SK-N-SH (cell line): Measurements from ENCODE around the gene TMEM51. TPM values are rescaled to one million over a fixed set of nuclear protein-coding genes. Genes with fewer than 3 reads are reported as not detected.

Experiments used
- CTCF ChIA-PET: fragments of 300-600, 350-600 bp; formaldehyde crosslinking; extraction: SDS; loops from one replicate; lab custom pipeline; 2021; lab: Yijun Ruan, JAX
- POLR2A ChIA-PET: fragments of 350-600 bp; sonication (Branson Sonifier 250); formaldehyde crosslinking; extraction: SDS; loops from one replicate; lab custom pipeline; 2020; ENCODE audit warnings: antibody characterized with exemption, inconsistent platforms; lab: Yijun Ruan, JAX
- DNase-seq: peaks from one replicate; pipeline ENCODE4 v3.0.0; 2012
- H2AFZ ChIP-seq: fragments of 200-600 bp; sonication (generic); 2 replicates; pipeline ENCODE4 v1.8.1; 2016; ENCODE audit warnings: antibody characterized with exemption, mild to moderate bottlenecking, low read depth
- H3F3A ChIP-seq: fragments of 200-600 bp; sonication (generic); replicated peaks from 2 replicates; pipeline ENCODE3; 2016; ENCODE audit warnings: antibody characterized with exemption, mild to moderate bottlenecking; ENCODE audit not compliant: insufficient read depth
- H3K27ac ChIP-seq, 2 experiments: fragments of 200-500 bp in 1 of 2; fragments of 200-600 bp in 1 of 2; sonication (Bioruptor generic) in 1 of 2; sonication (generic), shearing (Covaris generic) in 1 of 2; 2 replicates each; pipeline versions ENCODE4 v1.5.1 to v1.6.1; 2014 to 2016; ENCODE audit warnings: low read depth in 2 of 2, inconsistent platforms in 1 of 2, low read length in 1 of 2, mild to moderate bottlenecking in 1 of 2, mixed read lengths in 1 of 2
- H3K27me3 ChIP-seq: fragments of 200-600 bp; sonication (generic), shearing (Covaris generic); 2 replicates; pipeline ENCODE4 v1.6.1; 2016; ENCODE audit warnings: mixed run types; ENCODE audit not compliant: insufficient read depth
- H3K36me3 ChIP-seq, 2 experiments: fragments of 200-500 bp in 1 of 2; fragments of 200-600 bp in 1 of 2; sonication (Bioruptor generic) in 1 of 2; sonication (generic) in 1 of 2; replicated peaks in 1 of 2; 2 replicates each; pipeline versions ENCODE3 to v1.5.1; 2014 to 2016; ENCODE audit warnings: low read length in 1 of 2, mild to moderate bottlenecking in 1 of 2; ENCODE audit not compliant: insufficient read depth in 2 of 2, control insufficient read depth in 1 of 2
- H3K4me1 ChIP-seq, 2 experiments: fragments of 200-500 bp in 1 of 2; fragments of 200-600 bp in 1 of 2; sonication (Bioruptor generic) in 1 of 2; sonication (generic), shearing (Covaris generic) in 1 of 2; 2 replicates each; pipeline versions ENCODE4 v1.5.1 to v1.6.1; 2014 to 2016; ENCODE audit warnings: low read depth in 1 of 2, low read length in 1 of 2, mixed run types in 1 of 2; ENCODE audit not compliant: insufficient read depth in 2 of 2, control insufficient read depth in 1 of 2
- H3K4me2 ChIP-seq: fragments of 200-600 bp; sonication (generic), shearing (Covaris generic); 2 replicates; pipeline ENCODE4 v1.6.1; 2017; ENCODE audit warnings: mixed run types
- H3K4me3 ChIP-seq, 2 experiments: fragments of 200-500 bp in 1 of 2; fragments of 200-600 bp in 1 of 2; sonication (Bioruptor generic) in 1 of 2; sonication (generic), shearing (Covaris generic) in 1 of 2; 2 replicates each; pipeline versions ENCODE4 v1.5.1 to v1.8.1; 2014 to 2016; ENCODE audit warnings: low read depth in 2 of 2, inconsistent platforms in 1 of 2, low read length in 1 of 2, mild to moderate bottlenecking in 1 of 2, mixed read lengths in 1 of 2, moderate library complexity in 1 of 2
- H3K79me2 ChIP-seq: fragments of 200-600 bp; sonication (generic); 2 replicates; pipeline ENCODE4 v1.8.1; 2017; ENCODE audit warnings: mild to moderate bottlenecking; ENCODE audit not compliant: insufficient read depth
- H3K9ac ChIP-seq: fragments of 200-600 bp; sonication (generic); 2 replicates; pipeline ENCODE4 v1.6.1; 2017; ENCODE audit warnings: mixed run types
- H3K9me2 ChIP-seq: fragments of 200-600 bp; sonication (generic); 2 replicates; pipeline ENCODE4 v1.6.1; 2017; ENCODE audit warnings: mixed run types
- H3K9me3 ChIP-seq: fragments of 200-600 bp; sonication (generic); 2 replicates; pipeline ENCODE4 v1.6.1; 2017; ENCODE audit warnings: mixed run types, mild to moderate bottlenecking, moderate library complexity
- H4K20me1 ChIP-seq: fragments of 200-600 bp; sonication (generic); 2 replicates; pipeline ENCODE4 v1.6.1; 2017; ENCODE audit warnings: mild to moderate bottlenecking, mixed run types; ENCODE audit not compliant: insufficient read depth
- ELF1 ChIP-seq: IDR thresholded peaks from 2 replicates; pipeline ENCODE4 v1.4.0; 2012
- EZH2phosphoT487 ChIP-seq: fragments of 200-600 bp; sonication (generic); IDR thresholded peaks from 2 replicates; pipeline ENCODE4 v1.6.1; 2017; ENCODE audit warnings: low read depth, mixed run types, mild to moderate bottlenecking, antibody characterized with exemption, moderate library complexity, borderline replicate concordance
- FOXM1 ChIP-seq: IDR thresholded peaks from 2 replicates; pipeline ENCODE4 v1.4.0; 2012; ENCODE audit warnings: low read depth, mild to moderate bottlenecking
- GABPA ChIP-seq: IDR thresholded peaks from 2 replicates; pipeline ENCODE4 v1.4.0; 2012; ENCODE audit warnings: low read depth, mild to moderate bottlenecking
- GATA2 ChIP-seq: sonication (generic); formaldehyde crosslinking; IDR thresholded peaks from 2 replicates; pipeline ENCODE4 v1.5.0; 2020; ENCODE audit warnings: mild to moderate bottlenecking, missing genetic modification reagents
- JUND ChIP-seq: IDR thresholded peaks from 2 replicates; pipeline ENCODE4 v1.4.0; 2012
- MAX ChIP-seq: IDR thresholded peaks from 2 replicates; pipeline ENCODE4 v1.4.0; 2012; ENCODE audit warnings: low read depth
- MEF2A ChIP-seq: IDR thresholded peaks from 2 replicates; pipeline ENCODE4 v1.4.0; 2012; ENCODE audit warnings: low read depth, borderline replicate concordance
- MXI1 ChIP-seq: IDR thresholded peaks from 2 replicates; pipeline ENCODE4 v1.6.1; 2012; ENCODE audit warnings: mild to moderate bottlenecking, low read depth, low read length, improper control_type of control experiment
- NFIC ChIP-seq: IDR thresholded peaks from 2 replicates; pipeline ENCODE4 v1.4.0; 2012; ENCODE audit warnings: borderline replicate concordance
- NRF1 ChIP-seq: IDR thresholded peaks from 2 replicates; pipeline ENCODE4 v1.6.1; 2012; ENCODE audit warnings: low read depth, mild to moderate bottlenecking, low read length
- POLR2AphosphoS5 ChIP-seq: IDR thresholded peaks from 2 replicates; pipeline ENCODE4 v1.6.1; 2012; ENCODE audit warnings: low read depth, low read length
- RAD21 ChIP-seq: IDR thresholded peaks from 2 replicates; pipeline ENCODE4 v1.6.1; 2012; ENCODE audit warnings: mild to moderate bottlenecking, low read length
- SMC3 ChIP-seq: IDR thresholded peaks from 2 replicates; pipeline ENCODE4 v1.6.1; 2012; ENCODE audit warnings: low read depth, low read length, improper control_type of control experiment
- TAF1 ChIP-seq: IDR thresholded peaks from 2 replicates; pipeline ENCODE4 v1.6.1; 2012; ENCODE audit warnings: low read depth, mild to moderate bottlenecking, low read length, moderate library complexity, borderline replicate concordance
- TEAD4 ChIP-seq: IDR thresholded peaks from 2 replicates; pipeline ENCODE4 v1.4.0; 2012; ENCODE audit warnings: mild to moderate bottlenecking, borderline replicate concordance; ENCODE audit not compliant: insufficient read depth
- WGBS: methylation state at CpG from one replicate; pipeline ENCODE4 v1.1.6; 2017; ENCODE audit warnings: low lambda C conversion rate; 5-methylcytosine and 5-hydroxymethylcytosine counted together
- polyA plus RNA-seq, 3 experiments: library from polyadenylated mRNA; depleted of rRNA; stranded (reverse); fragments of >200 nt; gene quantifications; 2 replicates each; pipeline ENCODE4 v1.2.3, GENCODE V29; 2012
- TF ChIP-seq, protein P1 (sequence below): fragments of 150-350 bp; IDR thresholded peaks from 2 replicates; pipeline ENCODE4 v1.6.1; 2016; ENCODE audit warnings: mild to moderate bottlenecking, low read depth, low read length
- TF ChIP-seq, protein P2 (sequence below): IDR thresholded peaks from 2 replicates; pipeline ENCODE4 v1.4.0; 2012; ENCODE audit warnings: low read depth, borderline replicate concordance

The TMEM51 gene
- polyA plus RNA-seq, 1 of the 3 experiments (the other 2 are of a cell fraction), result 25.6 TPM

- TF ChIP-seq SMC3 (no peak), POLR2AphosphoS5 (no peak), GATA2 (CRISPR knock-in tag) (no peak), GABPA (no peak)
- TF ChIP-seq, protein P1, sequence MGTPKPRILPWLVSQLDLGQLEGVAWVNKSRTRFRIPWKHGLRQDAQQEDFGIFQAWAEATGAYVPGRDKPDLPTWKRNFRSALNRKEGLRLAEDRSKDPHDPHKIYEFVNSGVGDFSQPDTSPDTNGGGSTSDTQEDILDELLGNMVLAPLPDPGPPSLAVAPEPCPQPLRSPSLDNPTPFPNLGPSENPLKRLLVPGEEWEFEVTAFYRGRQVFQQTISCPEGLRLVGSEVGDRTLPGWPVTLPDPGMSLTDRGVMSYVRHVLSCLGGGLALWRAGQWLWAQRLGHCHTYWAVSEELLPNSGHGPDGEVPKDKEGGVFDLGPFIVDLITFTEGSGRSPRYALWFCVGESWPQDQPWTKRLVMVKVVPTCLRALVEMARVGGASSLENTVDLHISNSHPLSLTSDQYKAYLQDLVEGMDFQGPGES, result no peak
Observed at GRCh38 chr1:15262003-15262377, 108.4 kb downstream of the TMEM51 start (continued).

DNA sequence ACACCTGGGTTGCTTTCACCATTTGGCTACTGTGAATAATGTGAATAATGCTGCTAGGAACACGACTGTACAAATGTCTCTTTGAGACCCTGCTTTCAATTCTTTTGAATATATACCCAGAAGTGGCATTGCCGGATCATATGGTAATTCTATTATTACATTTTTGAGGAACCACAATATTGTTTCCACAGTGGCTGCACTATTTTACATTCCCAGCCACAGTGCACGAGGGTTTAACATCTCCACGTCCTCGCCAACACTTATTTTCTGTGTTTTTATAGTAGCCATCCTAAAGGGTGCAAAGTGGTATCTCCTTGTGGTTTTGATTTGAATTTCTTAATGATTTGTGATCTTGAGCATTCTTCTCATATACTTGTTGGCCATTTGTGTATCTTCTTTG lies 109.2 kb downstream of the TMEM51 start:
- Histone ChIP-seq H3K4me1 (no peaks in the 10 kb centered on the region; a peak in 1 of 4 replicates), H2AFZ (no peak overlapping the region), H3K79me2 (no peaks in the 10 kb centered on the region), H3F3A (no peaks in the 10 kb centered on the region), H3K4me3 (no peak overlapping the region), H3K9ac (no peak overlapping the region)
- POLR2A ChIA-PET, result no interaction called here
- 86% methylated on average over 5 of the region's 5 CpGs for WGBS
- TF ChIP-seq POLR2AphosphoS5 (no peak), GATA2 (CRISPR knock-in tag) (no peak), MXI1 (no peak), SMC3 (no peak), NRF1 (no peak), JUND (no peak), FOXM1 (no peak), ELF1 (no peak), TEAD4 (no peak), TAF1 (no peak), MAX (no peak), EZH2phosphoT487 (no peak), RAD21 (no peak), MEF2A (no peak), NFIC (no peak)
- TF ChIP-seq, protein P2, sequence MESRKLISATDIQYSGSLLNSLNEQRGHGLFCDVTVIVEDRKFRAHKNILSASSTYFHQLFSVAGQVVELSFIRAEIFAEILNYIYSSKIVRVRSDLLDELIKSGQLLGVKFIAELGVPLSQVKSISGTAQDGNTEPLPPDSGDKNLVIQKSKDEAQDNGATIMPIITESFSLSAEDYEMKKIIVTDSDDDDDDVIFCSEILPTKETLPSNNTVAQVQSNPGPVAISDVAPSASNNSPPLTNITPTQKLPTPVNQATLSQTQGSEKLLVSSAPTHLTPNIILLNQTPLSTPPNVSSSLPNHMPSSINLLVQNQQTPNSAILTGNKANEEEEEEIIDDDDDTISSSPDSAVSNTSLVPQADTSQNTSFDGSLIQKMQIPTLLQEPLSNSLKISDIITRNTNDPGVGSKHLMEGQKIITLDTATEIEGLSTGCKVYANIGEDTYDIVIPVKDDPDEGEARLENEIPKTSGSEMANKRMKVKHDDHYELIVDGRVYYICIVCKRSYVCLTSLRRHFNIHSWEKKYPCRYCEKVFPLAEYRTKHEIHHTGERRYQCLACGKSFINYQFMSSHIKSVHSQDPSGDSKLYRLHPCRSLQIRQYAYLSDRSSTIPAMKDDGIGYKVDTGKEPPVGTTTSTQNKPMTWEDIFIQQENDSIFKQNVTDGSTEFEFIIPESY, result no peak
- TF ChIP-seq, protein P1, result no peak
- TF ChIP-seq, all 33 proteins: peak for 0
- DNase-seq, result no peak
- CTCF ChIA-PET, result interaction anchor here (1.1 to 3.2 kb wide), 4 partner anchors 110 to 216 kb away, joined by 3 to 17 read pairs (median 5); partner anchors contain the start of gene TMEM51
- H3K27ac ChIP-seq, result no peak overlapping the region
- no peaks in the 10 kb centered on the region for H3K9me2 ChIP-seq
- no peak overlapping the region for H3K4me2 ChIP-seq
- no peaks in the 10 kb centered on the region for H4K20me1 ChIP-seq
- H3K36me3 ChIP-seq, result no peaks in the 10 kb centered on the region
- H3K27me3 ChIP-seq, result no peaks in the 10 kb centered on the region
- H3K9me3 ChIP-seq, result peaks cover 8% of the 10 kb centered on the region; the same call in 1 of the 2 replicates
